WTC11 (cell line): Measurements from ENCODE around the gene SYT9. TPM values are rescaled to one million over a fixed set of nuclear protein-coding genes. Genes with fewer than 3 reads are reported as not detected.

Experiments
- ATAC-seq: fragments of 200-7000 bp; cut with Tn5 transposase; 2 replicates; pipeline ENCODE4 v1.10.0; 2021; ENCODE audit warnings: mild to moderate bottlenecking, moderate library complexity
- CTCF ChIA-PET: fragments of 300-600 bp; sonication (Branson Sonifier 250); formaldehyde crosslinking; loops from one replicate; lab custom pipeline; 2021; ENCODE audit warnings: antibody characterized with exemption; lab: Charles Lee
- POLR2A ChIA-PET: fragments of 350-600 bp; sonication (Branson Sonifier 250); formaldehyde crosslinking; loops from one replicate; lab custom pipeline; 2021; ENCODE audit warnings: antibody characterized with exemption; lab: Charles Lee
- DNase-seq: peaks from one replicate; pipeline ENCODE4 v3.0.0; 2021; ENCODE audit warnings: low spot score
- H3K27ac Mint-ChIP-seq: 2 replicates; pipeline ENCODE4 v1.8.0; 2021; ENCODE audit warnings: mixed read lengths
- H3K27me3 Mint-ChIP-seq: 2 replicates; pipeline ENCODE4 v1.8.0; 2021; ENCODE audit warnings: low read depth, mild to moderate bottlenecking, moderate library complexity, mixed read lengths
- H3K36me3 Mint-ChIP-seq: 2 replicates; pipeline ENCODE4 v1.8.0; 2021; ENCODE audit warnings: mixed read lengths
- H3K4me1 Mint-ChIP-seq: 2 replicates; pipeline ENCODE4 v1.8.0; 2022; ENCODE audit warnings: mixed read lengths
- H3K4me3 Mint-ChIP-seq: 2 replicates; pipeline ENCODE4 v1.8.0; 2021; ENCODE audit warnings: mild to moderate bottlenecking, moderate library complexity, mixed read lengths
- H3K9me3 Mint-ChIP-seq: 2 replicates; pipeline ENCODE4 v1.8.0; 2021; ENCODE audit warnings: mixed read lengths
- AFF4 ChIP-seq: sonication (generic); formaldehyde crosslinking; IDR thresholded peaks from 2 replicates; pipeline ENCODE4 v1.8.1; 2023; ENCODE audit warnings: mild to moderate bottlenecking, missing genetic modification reagents, borderline replicate concordance
- ATF6 ChIP-seq: sonication (generic); formaldehyde crosslinking; IDR thresholded peaks from 2 replicates; pipeline ENCODE4 v1.8.1; 2023; ENCODE audit warnings: mild to moderate bottlenecking, missing genetic modification reagents
- ERG ChIP-seq: fragments of 250-450 bp; sonication (Bioruptor Pico); IDR thresholded peaks from 2 replicates; pipeline ENCODE4 v1.8.0; 2021; ENCODE audit warnings: mild to moderate bottlenecking
- FOXJ3 ChIP-seq: sonication (generic); formaldehyde crosslinking; IDR thresholded peaks from 2 replicates; pipeline ENCODE4 v1.9.0; 2021; ENCODE audit warnings: missing genetic modification reagents, mild to moderate bottlenecking, borderline replicate concordance
- GTF2I ChIP-seq: fragments of 250-450 bp; sonication (Bioruptor Pico); conservative IDR thresholded peaks from 2 replicates; pipeline ENCODE4 v1.4.0; 2021; ENCODE audit warnings: mild to moderate bottlenecking
- MLX ChIP-seq: sonication (generic); formaldehyde crosslinking; IDR thresholded peaks from 2 replicates; pipeline ENCODE4 v1.8.1; 2023; ENCODE audit warnings: mild to moderate bottlenecking, missing genetic modification reagents, moderate library complexity
- MXD4 ChIP-seq: fragments of 250-450 bp; sonication (Bioruptor Pico); IDR thresholded peaks from 2 replicates; pipeline ENCODE4 v1.8.0; 2021; ENCODE audit warnings: mild to moderate bottlenecking, moderate library complexity, borderline replicate concordance
- PREB ChIP-seq: sonication (generic); formaldehyde crosslinking; IDR thresholded peaks from 2 replicates; pipeline ENCODE4 v1.8.1; 2022; ENCODE audit warnings: mild to moderate bottlenecking, missing genetic modification reagents, moderate library complexity, borderline replicate concordance
- RORB ChIP-seq: fragments of 250-450 bp; sonication (Bioruptor Pico); IDR thresholded peaks from 2 replicates; pipeline ENCODE4 v1.9.0; 2021; ENCODE audit warnings: mild to moderate bottlenecking
- SMAD3 ChIP-seq: sonication (generic); formaldehyde crosslinking; IDR thresholded peaks from 2 replicates; pipeline ENCODE4 v1.8.0; 2022; ENCODE audit warnings: missing genetic modification reagents, mild to moderate bottlenecking, borderline replicate concordance
- SMAD4 ChIP-seq: sonication (generic); formaldehyde crosslinking; IDR thresholded peaks from 2 replicates; pipeline ENCODE4 v1.8.0; 2022; ENCODE audit warnings: mild to moderate bottlenecking, missing genetic modification reagents
- ZNF219 ChIP-seq: sonication (generic); formaldehyde crosslinking; IDR thresholded peaks from 2 replicates; pipeline ENCODE4 v1.8.0; 2023; ENCODE audit warnings: missing genetic modification reagents, mild to moderate bottlenecking, borderline replicate concordance
- ZNF317 ChIP-seq: sonication (generic); formaldehyde crosslinking; IDR thresholded peaks from 2 replicates; pipeline ENCODE4 v1.8.1; 2023; ENCODE audit warnings: low read depth, mild to moderate bottlenecking, moderate library complexity, missing genetic modification reagents, borderline replicate concordance
- ZNF423 ChIP-seq: fragments of 250-450 bp; sonication (Bioruptor Pico); IDR thresholded peaks from 2 replicates; pipeline ENCODE4 v2.1.2; 2022; ENCODE audit warnings: mild to moderate bottlenecking, moderate library complexity
- ZNF512 ChIP-seq: sonication (generic); formaldehyde crosslinking; IDR thresholded peaks from 2 replicates; pipeline ENCODE4 v1.8.1; 2022; ENCODE audit warnings: missing genetic modification reagents, borderline replicate concordance
- ZSCAN18 ChIP-seq: fragments of 250-450 bp; sonication (Bioruptor Pico); IDR thresholded peaks from 2 replicates; pipeline ENCODE4 v2.1.2; 2022; ENCODE audit warnings: mild to moderate bottlenecking, moderate library complexity
- total RNA-seq: library from RNA; stranded (reverse); gene quantifications from 3 replicates; pipeline ENCODE4 v1.2.3, GENCODE V29; 2021

The SYT9 gene
- total RNA-seq, 1 experiment from 2014 or later: 1.3 TPM

GRCh38 chr11:7306900-7307299, 55.2 kb downstream of the SYT9 start (continued):
- TF ChIP-seq ERG (no peak), FOXJ3 (CRISPR knock-in tag) (no peak)

GRCh38 chr11:7307836-7308235, 56.1 kb downstream of the SYT9 start:
- Mint-ChIP-seq H3K9me3 (peaks cover 5% of the 10 kb centered on the region), H3K4me3 (no peak overlapping the region), H3K27me3 (no peaks in the 10 kb centered on the region), H3K27ac (no peak overlapping the region), H3K36me3 (no peaks in the 10 kb centered on the region), H3K4me1 (peaks cover 13% of the 10 kb centered on the region)
- no peak for TF ChIP-seq SMAD3 (CRISPR knock-in tag)
- no peak for TF ChIP-seq ZNF512
- no peak for TF ChIP-seq MLX (CRISPR knock-in tag)
- no peak for TF ChIP-seq SMAD4 (CRISPR knock-in tag)
- TF ChIP-seq PREB (CRISPR knock-in tag): no peak
- TF ChIP-seq MXD4 (CRISPR knock-in tag): no peak
- no peak for TF ChIP-seq ZNF317
- TF ChIP-seq ZSCAN18: no peak
- TF ChIP-seq ATF6: no peak
- ChIA-PET POLR2A (no interaction called here), CTCF (no interaction called here)
- DNase-seq (no peak), ATAC-seq (no peak)

GRCh38 chr11:7311903-7312302, 60.2 kb downstream of the SYT9 start:
- no peak for ATAC-seq

More at GRCh38 chr11:7311903-7312302, 60.2 kb downstream of the SYT9 start:
- Mint-ChIP-seq H3K27me3 (no peaks in the 10 kb centered on the region), H3K4me3 (no peak overlapping the region), H3K27ac (no peak overlapping the region), H3K4me1 (peaks cover 22% of the 10 kb centered on the region), H3K36me3 (no peaks in the 10 kb centered on the region), H3K9me3 (peaks cover 14% of the 10 kb centered on the region)
- DNase-seq: no peak
- POLR2A ChIA-PET: no interaction called here
- CTCF ChIA-PET: no interaction called here
- TF ChIP-seq ZNF219 (CRISPR knock-in tag) (no peak), RORB (CRISPR knock-in tag) (no peak), GTF2I (CRISPR knock-in tag) (no peak), PREB (CRISPR knock-in tag) (no peak), AFF4 (CRISPR knock-in tag) (no peak), ZNF423 (CRISPR knock-in tag) (no peak)
